GM12878 (cell line): Measurements from ENCODE around the gene CTNNA1. TPM values are rescaled to one million over a fixed set of nuclear protein-coding genes. Genes with fewer than 3 reads are reported as not detected.

Experiments used
- ATAC-seq: fragments of 200-7000 bp; cut with Tn5 transposase; 3 replicates; pipeline ENCODE4 v1.9.1; 2020; ENCODE audit warnings: mild to moderate bottlenecking, moderate library complexity
- BruUV-seq: library from RNA; stranded (reverse); fragments of 400-500 nt; replicated peaks from 2 replicates; lab custom pipeline; 2021; lab: Mats Ljungman, UMichigan
- CTCF ChIA-PET: fragments of 300-600 bp; sonication (Branson Sonifier 250); formaldehyde crosslinking; extraction: SDS; loops from one replicate; lab custom pipeline; 2021; ENCODE audit warnings: inconsistent platforms; lab: Yijun Ruan, JAX
- POLR2A ChIA-PET: fragments of 350-600 bp; formaldehyde crosslinking; extraction: SDS; loops from one replicate; lab custom pipeline; 2021; ENCODE audit warnings: inconsistent platforms; lab: Charles Lee
- RAD21 ChIA-PET: fragments of 300-600 bp; sonication (Branson Sonifier 250); formaldehyde crosslinking; loops from one replicate; lab custom pipeline; 2023; ENCODE audit warnings: antibody characterized with exemption; ENCODE audit not compliant: unreplicated experiment; lab: Charles Lee
- SMC1A ChIA-PET: fragments of 300-600 bp; sonication (Branson Sonifier 250); formaldehyde crosslinking; loops from one replicate; lab custom pipeline; 2023; ENCODE audit not compliant: unreplicated experiment, uncharacterized antibody; lab: Charles Lee
- DNase-seq: peaks from one replicate; pipeline ENCODE4 v3.0.0-alpha.2; 2011; ENCODE audit warnings: low read depth, low spot score
- FAIRE-seq: peaks from 3 replicates; lab custom pipeline; 2011; peaks lifted over from hg19 to GRCh38; lab: Jason Lieb, UNC
- H2AFZ ChIP-seq: 2 replicates; pipeline ENCODE4 v1.6.0; 2011; ENCODE audit warnings: low read depth, low read length, control low read depth; ENCODE audit not compliant: control insufficient read depth
- H3K27ac ChIP-seq: 2 replicates; pipeline ENCODE4 v1.5.1; 2011; ENCODE audit warnings: control low read depth; ENCODE audit not compliant: control insufficient read depth, insufficient read depth
- H3K27me3 ChIP-seq, 2 experiments: replicated peaks in 1 of 2; 2 replicates each; pipeline versions ENCODE4 v1.6.0 to v1.6.1; 2011; ENCODE audit warnings: low read length in 1 of 2; ENCODE audit not compliant: control insufficient read depth in 2 of 2, insufficient read depth in 2 of 2
- H3K36me3 ChIP-seq, 2 experiments: 2 replicates each; pipeline ENCODE4 v1.5.1; 2011; ENCODE audit warnings: low read length in 1 of 2; ENCODE audit not compliant: control insufficient read depth in 2 of 2, insufficient read depth in 2 of 2
- H3K4me1 ChIP-seq: 2 replicates; pipeline ENCODE4 v1.6.1; 2011; ENCODE audit warnings: mild to moderate bottlenecking, low read length, moderate library complexity, mixed read lengths; ENCODE audit not compliant: control insufficient read depth, insufficient read depth
- H3K4me2 ChIP-seq: 2 replicates; pipeline ENCODE4 v1.6.0; 2011; ENCODE audit warnings: control low read depth; ENCODE audit not compliant: control insufficient read depth, insufficient read depth
- H3K4me3 ChIP-seq: fragments of 200-600 bp; sonication (generic); 2 replicates; pipeline ENCODE4 v1.5.1; 2016
- H3K79me2 ChIP-seq: 2 replicates; pipeline ENCODE4 v1.6.0; 2011; ENCODE audit warnings: low read length; ENCODE audit not compliant: control insufficient read depth, insufficient read depth
- H3K9ac ChIP-seq: 2 replicates; pipeline ENCODE4 v1.8.0; 2011; ENCODE audit warnings: low read length, control low read depth, mixed read lengths; ENCODE audit not compliant: control insufficient read depth, insufficient read depth
- H3K9me3 ChIP-seq: replicated peaks from 3 replicates; pipeline ENCODE4 v1.5.1; 2011; ENCODE audit warnings: mild to moderate bottlenecking, low read length; ENCODE audit not compliant: control insufficient read depth, insufficient read depth
- H4K20me1 ChIP-seq: 2 replicates; pipeline ENCODE4 v1.6.0; 2011; ENCODE audit not compliant: control insufficient read depth, insufficient read depth
- BCL3 ChIP-seq: IDR thresholded peaks from 2 replicates; pipeline ENCODE4 v1.6.1; 2011; ENCODE audit warnings: borderline replicate concordance, low read depth, mild to moderate bottlenecking, moderate library complexity, low read length; ENCODE audit not compliant: insufficient read depth, poor library complexity, severe bottlenecking
- CUX1 ChIP-seq: IDR thresholded peaks from 2 replicates; pipeline ENCODE4 v1.6.1; 2012; ENCODE audit warnings: improper control_type of control experiment, low read depth, low read length; ENCODE audit not compliant: insufficient replicate concordance
- IRF5 ChIP-seq: fragments of 450-650 bp; IDR thresholded peaks from 2 replicates; pipeline ENCODE4 v1.6.1; 2017; ENCODE audit warnings: borderline replicate concordance
- MTA3 ChIP-seq: IDR thresholded peaks from 2 replicates; pipeline ENCODE4 v1.6.1; 2012; ENCODE audit warnings: low read length, inconsistent platforms, borderline replicate concordance
- NR2F1 ChIP-seq: fragments of 450-650 bp; conservative IDR thresholded peaks from 2 replicates; pipeline ENCODE4 v1.6.1; 2017; ENCODE audit warnings: mild to moderate bottlenecking
- RAD51 ChIP-seq: fragments of 450-650 bp; IDR thresholded peaks from 2 replicates; pipeline ENCODE4 v1.6.1; 2016; ENCODE audit warnings: moderate library complexity, mild to moderate bottlenecking, inconsistent platforms
- SREBF2 ChIP-seq: IDR thresholded peaks from 2 replicates; pipeline ENCODE4 v1.6.1; 2012; ENCODE audit warnings: mild to moderate bottlenecking, low read length
- ZNF207 ChIP-seq: fragments of 450-650 bp; IDR thresholded peaks from 2 replicates; pipeline ENCODE4 v1.6.1; 2014; ENCODE audit warnings: antibody characterized with exemption, mild to moderate bottlenecking, borderline replicate concordance
- ZNF384 ChIP-seq: IDR thresholded peaks from 2 replicates; pipeline ENCODE4 v1.6.1; 2012; ENCODE audit warnings: low read depth, mild to moderate bottlenecking, low read length, improper control_type of control experiment, borderline replicate concordance
- WGBS: methylation state at CpG from one replicate; pipeline ENCODE4 v1.1.6; 2016; ENCODE audit warnings: low lambda C conversion rate; ENCODE audit not compliant: insufficient replicate concordance, insufficient coverage; ENCODE audit errors: missing lambda C conversion rate; 5-methylcytosine and 5-hydroxymethylcytosine counted together
- in situ Hi-C: fragments of 300-500 bp; cut with MboI; formaldehyde crosslinking; loops from 9 replicates; pipeline ENCODE4 v1.14.3; 2018; ENCODE audit warnings: mixed read lengths
- intact Hi-C: fragments of 100-400 bp; cut with micrococcal nuclease; formaldehyde crosslinking; loops from one replicate; pipeline ENCODE4 v1.14.2; 2022; ENCODE audit not compliant: unreplicated experiment
- polyA plus RNA-seq, 11 experiments: library from polyadenylated mRNA; depleted of rRNA in 4 of 11; unstranded in 6 of 11; stranded (reverse) in 5 of 11; fragments of >200 nt; fragmentation: Nextera tagmentation in 4 of 11; fragmentation: Illumina TruSeq in 1 of 11; extraction: Ambion mirVana in 4 of 11; extraction: Trizol in 1 of 11; gene quantifications; 1 replicate in 1 of 11; 2 replicates in 10 of 11; pipeline versions ENCODE4 v1.2.1 to v1.2.3, GENCODE V29; 2011 to 2016; ENCODE audit warnings: inconsistent platforms in 2 of 11, missing spikeins in 2 of 11, low read depth in 1 of 11
- total RNA-seq, 4 experiments: library from RNA; depleted of rRNA in 3 of 4; stranded (reverse); fragments of >200 nt in 3 of 4; fragmentation: Illumina TruSeq in 1 of 4; extraction: Trizol in 1 of 4; gene quantifications; 2 replicates each; pipeline versions ENCODE4 v1.2.1 to v1.2.3, GENCODE V29; 2013 to 2021
- TF ChIP-seq, protein P1 (sequence below): fragments of 450-650 bp; formaldehyde crosslinking; IDR thresholded peaks from 2 replicates; pipeline ENCODE4 v1.4.0; 2020; ENCODE audit warnings: mild to moderate bottlenecking, moderate library complexity

Gene CTNNA1
- total and polyA plus RNA-seq, 10 of the 15 experiments (the other 5 are each of a cell fraction or from before 2014, with no cell fraction given): 32.6 to 104 (median 57.7) TPM

GRCh38 chr5:138926688-138927448 lies 173.6 kb downstream of the CTNNA1 start (continued):
- TF ChIP-seq BCL3 (no peak), ZNF384 (no peak), ZNF207 (no peak), RAD51 (no peak), NR2F1 (no peak)
- TF ChIP-seq, protein P1, sequence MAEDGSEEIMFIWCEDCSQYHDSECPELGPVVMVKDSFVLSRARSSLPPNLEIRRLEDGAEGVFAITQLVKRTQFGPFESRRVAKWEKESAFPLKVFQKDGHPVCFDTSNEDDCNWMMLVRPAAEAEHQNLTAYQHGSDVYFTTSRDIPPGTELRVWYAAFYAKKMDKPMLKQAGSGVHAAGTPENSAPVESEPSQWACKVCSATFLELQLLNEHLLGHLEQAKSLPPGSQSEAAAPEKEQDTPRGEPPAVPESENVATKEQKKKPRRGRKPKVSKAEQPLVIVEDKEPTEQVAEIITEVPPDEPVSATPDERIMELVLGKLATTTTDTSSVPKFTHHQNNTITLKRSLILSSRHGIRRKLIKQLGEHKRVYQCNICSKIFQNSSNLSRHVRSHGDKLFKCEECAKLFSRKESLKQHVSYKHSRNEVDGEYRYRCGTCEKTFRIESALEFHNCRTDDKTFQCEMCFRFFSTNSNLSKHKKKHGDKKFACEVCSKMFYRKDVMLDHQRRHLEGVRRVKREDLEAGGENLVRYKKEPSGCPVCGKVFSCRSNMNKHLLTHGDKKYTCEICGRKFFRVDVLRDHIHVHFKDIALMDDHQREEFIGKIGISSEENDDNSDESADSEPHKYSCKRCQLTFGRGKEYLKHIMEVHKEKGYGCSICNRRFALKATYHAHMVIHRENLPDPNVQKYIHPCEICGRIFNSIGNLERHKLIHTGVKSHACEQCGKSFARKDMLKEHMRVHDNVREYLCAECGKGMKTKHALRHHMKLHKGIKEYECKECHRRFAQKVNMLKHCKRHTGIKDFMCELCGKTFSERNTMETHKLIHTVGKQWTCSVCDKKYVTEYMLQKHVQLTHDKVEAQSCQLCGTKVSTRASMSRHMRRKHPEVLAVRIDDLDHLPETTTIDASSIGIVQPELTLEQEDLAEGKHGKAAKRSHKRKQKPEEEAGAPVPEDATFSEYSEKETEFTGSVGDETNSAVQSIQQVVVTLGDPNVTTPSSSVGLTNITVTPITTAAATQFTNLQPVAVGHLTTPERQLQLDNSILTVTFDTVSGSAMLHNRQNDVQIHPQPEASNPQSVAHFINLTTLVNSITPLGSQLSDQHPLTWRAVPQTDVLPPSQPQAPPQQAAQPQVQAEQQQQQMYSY (CRISPR knock-in tag): no peak

GRCh38 chr5:138927544-138927943 lies 174.3 kb downstream of the CTNNA1 start:
- WGBS: 91% methylated on average over 8 of the region's 8 CpGs
- Histone ChIP-seq H3K4me1 (no peaks in the 10 kb centered on the region), H3K79me2 (no peaks in the 10 kb centered on the region), H3K4me3 (no peak overlapping the region), H3K27me3 (no peaks in the 10 kb centered on the region), H4K20me1 (no peaks in the 10 kb centered on the region), H3K9me3 (no peaks in the 10 kb centered on the region), H2AFZ (no peak overlapping the region), H3K4me2 (no peak overlapping the region), H3K36me3 (peaks cover 22 to 24% of the 10 kb centered on the region in 2 experiments), H3K27ac (no peak overlapping the region), H3K9ac (no peak overlapping the region)
- ChIA-PET CTCF (no interaction called here), SMC1A (no interaction called here), POLR2A (no interaction called here), RAD21 (no interaction called here)
- in situ Hi-C loops (no loop called here), intact Hi-C loops (no loop called here)
- BruUV-seq: no TSS peak
- no peak for ATAC-seq
- no peak for FAIRE-seq
- no peak for DNase-seq
- TF ChIP-seq IRF5 (no peak), MTA3 (no peak), SREBF2 (no peak), CUX1 (no peak)
